ENCODE data around the gene ILKAP.

ILKAP gene

GRCh38 chr2:238144262-238144661 is 59.2 kb downstream of the ILKAP start:
- TF ChIP-seq POLR2AphosphoS5 (IDR thresholded peaks at IDR 0.05; ENCODE audit: low read depth, low read length) (no peak), TAF1 (IDR thresholded peaks at IDR 0.05; ENCODE audit: borderline replicate concordance, insufficient read depth, low read length) (no peak), FOXP2 (optimal IDR thresholded peaks at IDR 0.05; ENCODE audit: borderline replicate concordance, extremely low read depth, extremely low read length, insufficient read depth) (no peak), REST (IDR thresholded peaks at IDR 0.05; ENCODE audit: insufficient read depth in 1 of 2, low read depth in 2 of 2, low read length in 2 of 2) (no peak), SIN3A (IDR thresholded peaks at IDR 0.05; ENCODE audit: borderline replicate concordance, insufficient read depth, low read length) (no peak)

GRCh38 chr2:238143239-238143951 is 60.1 kb downstream of the ILKAP start:
- no peak for TF ChIP-seq FOXP2 (optimal IDR thresholded peaks at IDR 0.05; ENCODE audit: borderline replicate concordance, extremely low read depth, extremely low read length, insufficient read depth)
- TF ChIP-seq POLR2AphosphoS5 (IDR thresholded peaks at IDR 0.05; ENCODE audit: low read depth, low read length), result no peak
- TF ChIP-seq TAF1 (IDR thresholded peaks at IDR 0.05; ENCODE audit: borderline replicate concordance, insufficient read depth, low read length), result no peak
- TF ChIP-seq SIN3A (IDR thresholded peaks at IDR 0.05; ENCODE audit: borderline replicate concordance, insufficient read depth, low read length), result no peak
- TF ChIP-seq REST (IDR thresholded peaks at IDR 0.05; ENCODE audit: insufficient read depth in 1 of 2, low read depth in 2 of 2, low read length in 2 of 2), result no peak

- TF ChIP-seq TAF1 (IDR thresholded peaks at IDR 0.05; ENCODE audit: borderline replicate concordance, insufficient read depth, low read length) (no peak), POLR2AphosphoS5 (IDR thresholded peaks at IDR 0.05; ENCODE audit: low read depth, low read length) (no peak), SIN3A (IDR thresholded peaks at IDR 0.05; ENCODE audit: borderline replicate concordance, insufficient read depth, low read length) (no peak), FOXP2 (optimal IDR thresholded peaks at IDR 0.05; ENCODE audit: borderline replicate concordance, extremely low read depth, extremely low read length, insufficient read depth) (no peak), REST (IDR thresholded peaks at IDR 0.05; ENCODE audit: insufficient read depth in 1 of 2, low read depth in 2 of 2, low read length in 2 of 2) (no peak)
These were observed 60.9 kb downstream of the ILKAP start for GRCh38 chr2:238142382-238143205.

- TF ChIP-seq TAF1 (IDR thresholded peaks at IDR 0.05; ENCODE audit: borderline replicate concordance, insufficient read depth, low read length) (no peak), POLR2AphosphoS5 (IDR thresholded peaks at IDR 0.05; ENCODE audit: low read depth, low read length) (no peak), REST (IDR thresholded peaks at IDR 0.05; ENCODE audit: insufficient read depth in 1 of 2, low read depth in 2 of 2, low read length in 2 of 2) (no peak), SIN3A (IDR thresholded peaks at IDR 0.05; ENCODE audit: borderline replicate concordance, insufficient read depth, low read length) (no peak), FOXP2 (optimal IDR thresholded peaks at IDR 0.05; ENCODE audit: borderline replicate concordance, extremely low read depth, extremely low read length, insufficient read depth) (no peak)
These were observed 61.8 kb downstream of the ILKAP start for GRCh38 chr2:238141541-238142318.

Data from PFSK-1 (cell line).